NK-92 treated with Interleukin-12 subunit alpha and Interleukin-12 subunit beta, amount 100 ng/mL, for 24 hours (cell line): Measurements from ENCODE around the gene PHF2.

Source experiments
- DNase-seq: peaks from one replicate; lab custom pipeline; 2025; lab: John Stamatoyannopoulos, UW

Gene PHF2

DNA sequence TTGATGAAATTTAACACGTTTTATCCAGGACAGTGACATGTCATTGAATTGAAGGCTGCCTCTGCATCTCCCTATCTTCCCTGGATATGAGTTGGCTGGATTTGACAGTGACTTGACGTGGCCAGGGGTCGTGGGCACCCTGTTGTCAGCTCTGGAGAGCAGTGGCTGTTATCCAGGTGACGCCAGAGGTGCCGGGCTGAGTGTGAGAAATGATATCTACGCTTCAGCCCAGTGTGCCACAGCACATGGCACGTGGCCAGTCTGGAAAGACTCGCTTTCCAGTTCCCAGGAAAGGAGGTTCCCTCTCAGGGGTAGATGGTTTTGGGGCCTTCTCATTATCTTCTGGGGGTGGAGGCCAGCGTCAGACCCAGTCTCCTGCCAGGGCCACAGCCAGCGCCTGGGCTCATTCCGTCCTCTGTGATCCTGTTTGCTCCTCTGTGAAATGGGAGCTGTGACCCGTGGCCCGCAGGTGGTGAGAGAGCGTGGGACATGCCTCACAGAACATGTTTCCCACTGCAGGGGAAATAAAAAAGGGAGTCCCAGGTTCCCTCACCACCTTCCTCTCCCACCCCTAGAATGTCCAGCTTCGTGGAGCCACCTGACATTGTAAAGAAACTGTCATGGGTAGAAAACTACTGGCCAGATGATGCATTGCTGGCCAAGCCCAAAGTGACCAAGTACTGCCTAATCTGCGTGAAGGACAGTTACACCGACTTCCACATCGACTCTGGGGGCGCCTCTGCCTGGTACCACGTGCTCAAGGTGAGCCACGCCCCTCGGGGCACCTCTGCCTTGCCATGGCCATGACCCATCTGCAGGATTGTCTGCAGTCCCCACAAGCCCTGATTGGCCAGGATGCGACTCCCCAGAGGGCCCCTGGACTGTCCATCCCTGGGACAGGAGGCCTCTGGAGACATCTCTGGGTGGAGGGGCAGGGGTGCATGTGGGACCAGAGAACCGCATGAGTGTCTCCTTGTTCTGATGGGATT is 76.5 kb downstream of the PHF2 start:
- no peak for DNase-seq

- DNase-seq = no peak
These were observed 77.4 kb downstream of the PHF2 start for GRCh38 chr9:93653760-93654159.

- DNase-seq = no peak
These were observed 78.1 kb downstream of the PHF2 start for GRCh38 chr9:93654351-93654961.

- DNase-seq = no peak
These were observed 79.4 kb downstream of the PHF2 start for GRCh38 chr9:93655621-93656425.

DNA sequence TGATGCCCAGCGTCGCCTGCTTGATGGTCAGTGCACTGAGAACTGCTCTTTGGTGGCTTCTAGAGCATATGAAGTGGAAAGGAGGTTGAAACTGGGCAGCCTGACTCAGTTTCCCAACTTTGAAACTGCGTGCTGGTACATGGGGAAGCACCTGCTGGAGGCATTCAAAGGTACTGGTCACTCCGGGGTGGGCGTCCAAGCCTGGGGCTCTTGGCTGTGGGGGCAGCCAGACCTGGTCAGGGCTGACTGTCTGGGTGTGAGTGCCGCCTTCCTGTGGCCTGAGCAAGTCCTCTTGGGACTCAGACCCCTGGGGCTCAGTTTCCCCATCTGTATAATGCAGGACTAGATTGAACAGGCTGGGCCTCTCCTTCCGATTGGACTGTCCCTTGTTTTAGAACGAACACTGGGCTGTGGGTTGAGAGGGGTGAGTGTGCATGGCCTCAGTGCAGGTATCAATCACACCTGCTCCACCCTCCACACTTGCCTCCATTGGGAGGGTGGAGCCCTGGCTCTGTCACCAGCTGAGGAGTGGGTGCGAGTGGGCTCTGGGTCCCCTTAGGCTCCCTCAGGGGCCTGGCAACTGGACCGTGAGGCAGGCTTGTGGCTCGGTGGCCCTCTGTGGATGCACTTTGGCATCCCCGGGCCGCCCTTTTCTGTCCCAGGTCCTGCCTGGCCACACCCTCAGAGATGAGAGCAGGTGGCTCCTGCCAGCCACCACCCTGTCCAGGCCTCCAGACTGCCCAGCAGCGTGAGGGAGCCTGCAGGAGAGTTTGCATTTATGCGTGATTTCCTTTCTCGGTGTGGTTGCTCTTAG is 80.2 kb downstream of the PHF2 start:
- no peak for DNase-seq

DNA sequence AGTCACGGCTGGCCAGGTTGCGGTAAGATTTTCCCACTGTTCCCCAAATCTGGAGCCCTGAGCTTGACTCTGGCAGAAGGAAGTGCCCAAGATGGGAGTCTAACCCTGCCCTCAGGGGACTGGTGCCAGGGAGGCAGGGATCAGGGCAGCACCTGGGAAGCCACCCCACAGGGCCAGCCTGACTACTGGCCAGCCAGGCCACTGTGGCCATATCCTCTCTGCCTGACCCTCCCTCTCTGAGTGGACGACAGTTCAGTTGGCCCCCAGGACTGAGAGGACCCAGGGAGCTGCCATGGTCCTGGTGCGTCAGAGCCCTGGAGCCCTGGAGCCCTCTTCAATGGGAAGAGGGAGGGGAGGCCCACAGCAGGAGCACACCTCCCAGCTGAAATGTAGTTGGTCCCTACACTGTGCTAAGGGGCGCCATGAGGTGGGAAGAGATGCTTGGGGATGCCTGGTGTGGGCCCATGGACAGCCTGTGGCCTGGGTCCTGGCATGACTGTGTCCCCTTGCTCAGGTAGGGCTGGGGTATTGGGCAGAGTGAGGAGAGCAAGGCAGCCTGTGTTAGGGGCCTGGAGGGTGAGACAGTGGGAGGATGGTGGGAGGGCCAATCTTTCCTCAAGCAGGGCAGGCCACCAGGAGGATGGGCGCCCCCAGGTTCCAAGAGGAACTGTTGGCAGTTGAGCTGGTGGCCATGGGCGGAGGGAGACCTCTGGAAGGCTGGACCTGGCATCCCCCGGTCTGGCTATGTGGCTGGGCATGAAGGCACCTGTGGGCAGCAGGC is 81.1 kb downstream of the PHF2 start:
- no peak for DNase-seq

DNA sequence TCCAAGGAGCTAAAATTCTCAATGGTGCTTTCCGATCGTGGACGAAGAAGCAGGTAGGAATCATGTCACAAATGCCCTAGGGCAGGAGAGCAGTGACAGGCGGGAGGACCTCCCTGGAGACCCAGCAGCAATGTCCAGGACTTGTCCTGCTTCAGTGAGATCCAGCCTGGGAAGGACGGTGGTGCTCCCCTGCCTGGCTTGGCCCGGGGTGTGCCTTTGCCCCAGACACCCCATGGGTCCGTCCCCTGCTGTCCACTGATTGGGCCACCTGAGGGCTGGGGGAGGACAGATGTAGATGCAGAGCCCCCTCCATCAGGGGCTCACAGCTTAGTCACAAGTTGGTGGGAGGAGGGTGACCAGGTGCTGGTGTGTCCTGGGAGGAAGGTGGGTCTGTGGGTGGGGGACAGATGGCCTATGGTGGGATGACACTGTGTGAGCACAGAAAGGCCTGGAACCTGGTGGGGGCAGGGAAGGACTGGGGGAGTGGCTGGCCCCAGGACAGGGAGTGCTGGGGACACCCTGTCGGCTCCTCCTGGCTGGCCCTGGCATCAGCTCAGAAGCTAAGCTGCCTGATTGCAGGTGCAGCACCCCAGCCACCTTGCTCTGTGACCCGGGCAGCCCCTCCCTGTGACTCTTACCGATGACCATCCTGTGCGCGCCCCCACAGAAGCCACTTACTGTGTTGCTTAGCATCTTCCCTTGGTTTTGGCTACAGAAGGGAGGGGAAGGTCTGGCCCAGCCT is 82.0 kb downstream of the PHF2 start:
- no peak for DNase-seq

- no peak for DNase-seq
These were observed 82.9 kb downstream of the PHF2 start for GRCh38 chr9:93659044-93659836.

DNA sequence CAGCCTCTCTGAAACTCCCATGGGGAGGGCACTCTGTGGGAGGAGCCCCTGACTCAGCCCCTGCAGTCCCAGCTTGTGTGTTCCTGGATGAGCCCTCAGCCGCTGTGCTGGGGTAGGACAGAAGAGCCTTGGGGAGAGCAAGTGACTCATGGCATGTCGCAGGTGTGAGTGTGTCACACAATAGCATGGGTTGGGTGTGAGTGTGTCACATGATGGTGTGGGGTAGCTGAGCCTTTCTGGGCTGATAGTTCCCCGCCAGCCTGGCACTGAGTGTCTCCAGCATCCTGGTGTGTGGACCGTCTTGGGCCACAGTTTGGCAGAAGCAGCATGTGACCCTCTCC is 83.4 kb downstream of the PHF2 start:
- no peak for DNase-seq

- DNase-seq = no peak
These were observed 84.1 kb downstream of the PHF2 start for GRCh38 chr9:93660352-93661046.

DNA sequence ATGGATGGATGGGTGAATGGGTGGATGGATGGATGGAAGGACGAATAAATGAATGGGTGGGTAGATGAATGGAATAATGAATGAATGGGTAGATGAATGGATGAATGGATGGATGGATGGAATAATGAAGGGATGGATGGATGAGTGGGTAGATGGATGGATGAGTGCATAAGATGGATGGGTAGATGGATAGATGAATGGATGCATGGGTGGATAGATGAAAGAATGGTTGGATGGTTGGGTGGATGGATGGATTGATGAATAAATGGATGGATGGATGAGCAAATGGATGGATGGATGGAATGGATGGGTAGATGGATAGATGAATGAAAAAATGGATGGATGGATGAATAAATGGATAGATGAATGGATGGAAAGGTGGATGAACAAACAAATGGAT is 85.2 kb downstream of the PHF2 start:
- DNase-seq = no peak

- DNase-seq = no peak
These were observed 85.7 kb downstream of the PHF2 start for GRCh38 chr9:93662016-93662638.

DNA sequence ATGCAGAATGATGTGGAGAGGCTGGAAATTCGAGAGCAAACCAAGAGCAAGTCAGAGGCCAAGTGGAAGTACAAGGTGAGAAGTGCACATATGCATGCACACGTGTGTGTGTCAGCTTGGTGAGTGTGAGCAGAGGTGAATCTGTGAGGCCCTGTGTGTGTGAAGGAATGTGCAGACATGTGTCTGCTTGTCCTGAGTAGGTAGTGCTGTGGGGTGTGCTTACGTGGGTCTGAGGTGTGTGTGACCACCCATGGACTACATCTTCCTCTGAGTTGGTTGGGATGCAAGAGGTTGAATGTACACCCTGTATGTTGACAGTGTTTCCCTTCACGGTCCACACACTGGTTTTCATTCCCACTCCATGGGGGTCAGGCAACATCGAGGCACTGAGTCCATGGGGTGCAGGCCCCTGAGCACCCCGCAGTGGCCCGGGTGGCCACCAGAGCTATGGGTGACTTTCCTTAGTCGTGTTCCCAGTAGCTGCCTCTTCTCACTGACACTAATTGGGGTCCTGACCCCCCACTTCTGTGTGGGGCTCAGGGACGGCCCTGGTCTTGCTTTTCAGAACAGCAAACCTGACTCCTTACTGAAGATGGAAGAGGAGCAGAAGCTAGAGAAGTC is 86.7 kb downstream of the PHF2 start:
- no peak for DNase-seq

DNA sequence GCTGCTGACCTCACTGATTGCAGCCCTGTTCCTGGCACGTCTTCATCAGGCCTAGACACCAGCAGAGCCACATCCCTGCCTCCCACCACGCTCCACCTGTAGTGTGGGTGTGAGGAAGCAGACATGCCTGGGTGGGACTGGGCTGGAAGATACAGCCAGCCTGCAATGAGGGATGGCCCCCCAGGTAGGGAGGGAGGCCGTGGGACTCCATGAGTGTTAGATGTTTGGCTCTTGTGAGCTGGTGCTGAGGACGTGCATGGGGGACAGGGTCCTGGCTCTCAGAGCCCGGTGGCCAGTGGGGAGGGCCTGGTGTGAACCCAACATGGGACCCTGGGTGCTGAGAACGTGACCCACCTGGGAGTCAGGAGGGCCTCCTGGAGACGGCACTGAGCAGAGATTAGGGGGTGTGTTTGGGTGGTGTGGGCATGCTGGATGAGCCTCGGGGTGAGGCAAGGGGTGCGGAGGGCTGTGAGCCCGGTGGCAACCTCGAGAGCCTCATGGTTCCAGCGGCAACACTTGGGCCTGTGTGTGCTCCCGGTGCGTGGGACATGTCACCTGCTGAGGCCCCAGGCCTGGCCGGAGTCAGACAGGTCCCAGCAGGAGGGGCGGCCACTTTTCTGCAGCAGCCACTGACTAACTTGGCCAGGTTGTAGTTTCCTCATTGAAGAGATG is 87.6 kb downstream of the PHF2 start:
- DNase-seq = no peak

GRCh38 chr9:93664549-93665120 is 88.3 kb downstream of the PHF2 start:
- DNase-seq = no peak

DNA sequence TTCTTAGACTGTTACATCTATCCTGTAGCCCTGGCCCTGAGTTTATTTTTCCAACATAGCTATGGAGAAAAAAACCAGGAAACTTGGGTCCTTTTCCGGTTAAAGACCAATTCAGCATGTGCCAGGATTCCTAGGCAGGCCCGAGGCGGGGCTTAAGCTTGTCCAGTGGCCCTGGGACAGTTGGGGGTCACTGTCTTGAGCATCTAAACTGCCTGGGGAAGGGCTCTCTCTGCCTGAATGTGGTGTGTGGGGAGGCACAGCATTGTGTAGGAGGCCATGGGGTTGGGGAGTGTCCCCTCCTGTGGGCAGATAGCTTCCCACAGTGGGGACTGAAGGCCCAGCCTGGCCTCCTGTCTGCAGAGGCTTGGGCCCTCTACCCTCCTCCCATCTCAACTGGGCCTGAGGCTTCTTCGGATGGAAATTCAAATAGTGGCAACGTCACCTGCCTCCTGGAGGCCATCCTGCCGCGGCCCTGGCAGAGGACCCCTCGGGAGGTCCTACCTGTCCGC is 88.8 kb downstream of the PHF2 start:
- DNase-seq = no peak
